Omental fat pad (tissue), 4 donors: ENCODE measurements around the gene RMND1. TPM values are rescaled to one million over a fixed set of nuclear protein-coding genes. Genes with fewer than 3 reads are reported as not detected.

Source experiments
- ATAC-seq: fragments of 150-250 bp; one replicate; pipeline ENCODE4 v1.9.1; 2016; ENCODE audit warnings: mild to moderate bottlenecking, moderate library complexity; ENCODE audit not compliant: low FRiP score
- DNase-seq: peaks from one replicate; pipeline ENCODE4 v3.0.0-alpha.2; 2019; ENCODE audit warnings: low spot score
- CTCF ChIP-seq, 3 donors: fragments of 450-650 bp; IDR thresholded peaks; one replicate each; pipeline ENCODE4 v1.5.1; 2016 to 2017; ENCODE audit warnings: antibody characterized with exemption in 3 of 3, mild to moderate bottlenecking in 3 of 3, moderate library complexity in 2 of 3
- total RNA-seq, 4 donors: library from RNA; depleted of rRNA; stranded (reverse); fragments of >200 nt; gene quantifications; one replicate each; pipeline ENCODE4 v1.1.0, GENCODE V29; 2016

RMND1 gene, protein sequence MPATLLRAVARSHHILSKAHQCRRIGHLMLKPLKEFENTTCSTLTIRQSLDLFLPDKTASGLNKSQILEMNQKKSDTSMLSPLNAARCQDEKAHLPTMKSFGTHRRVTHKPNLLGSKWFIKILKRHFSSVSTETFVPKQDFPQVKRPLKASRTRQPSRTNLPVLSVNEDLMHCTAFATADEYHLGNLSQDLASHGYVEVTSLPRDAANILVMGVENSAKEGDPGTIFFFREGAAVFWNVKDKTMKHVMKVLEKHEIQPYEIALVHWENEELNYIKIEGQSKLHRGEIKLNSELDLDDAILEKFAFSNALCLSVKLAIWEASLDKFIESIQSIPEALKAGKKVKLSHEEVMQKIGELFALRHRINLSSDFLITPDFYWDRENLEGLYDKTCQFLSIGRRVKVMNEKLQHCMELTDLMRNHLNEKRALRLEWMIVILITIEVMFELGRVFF
- total RNA-seq, result 10 to 100 TPM; 14.9 to 26.7 (median 21.1) TPM

DNA sequence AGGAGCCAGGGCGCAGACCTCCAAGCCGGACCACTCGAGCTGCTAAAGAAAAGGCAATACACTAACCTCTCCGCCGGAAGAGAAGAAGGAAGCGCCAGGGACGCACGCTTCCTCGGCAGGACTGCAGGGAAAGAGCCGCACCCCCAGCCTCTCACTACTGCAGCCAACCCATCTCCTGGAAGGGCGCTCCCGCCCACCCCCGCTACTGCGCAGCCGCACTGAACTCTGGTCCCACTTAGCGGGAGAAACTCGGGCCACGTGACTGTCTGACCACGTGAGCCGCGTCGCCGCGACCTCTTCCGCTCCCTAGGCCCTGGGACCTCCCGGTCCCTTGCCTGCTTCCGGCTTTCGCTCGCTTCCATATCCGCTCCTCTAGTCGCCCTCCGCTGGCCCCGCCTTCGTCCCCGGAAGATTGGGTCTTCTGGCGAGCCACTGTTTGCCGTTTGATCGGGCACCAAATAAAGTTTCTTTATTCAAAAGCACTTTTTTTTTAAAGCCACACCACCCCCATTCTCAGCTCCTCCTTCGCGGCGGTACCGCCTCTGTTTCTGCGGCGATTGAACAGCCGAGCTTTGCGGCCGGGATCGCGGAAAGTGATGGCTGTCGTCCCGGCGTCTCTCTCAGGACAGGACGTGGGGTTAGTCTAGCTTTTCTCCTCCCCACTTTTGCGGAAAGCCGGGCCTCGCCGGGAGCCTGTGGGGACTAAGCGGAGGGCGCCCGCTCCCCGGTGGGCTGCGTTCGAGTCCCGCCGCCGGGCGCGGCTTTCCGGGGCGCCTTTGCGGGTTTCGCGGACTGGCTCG, at the start of gene RMND1:
Gene RMND1, minus strand, starts transcription at position 177 of the 800 bp plus-strand sequence. CDS start 6,315 bp downstream, outside the sequence.
- peak; percentile 96 for DNase-seq
- peak; percentile 99 for ATAC-seq
- no peak for TF ChIP-seq CTCF (IDR thresholded peaks at IDR 0.05)

DNA sequence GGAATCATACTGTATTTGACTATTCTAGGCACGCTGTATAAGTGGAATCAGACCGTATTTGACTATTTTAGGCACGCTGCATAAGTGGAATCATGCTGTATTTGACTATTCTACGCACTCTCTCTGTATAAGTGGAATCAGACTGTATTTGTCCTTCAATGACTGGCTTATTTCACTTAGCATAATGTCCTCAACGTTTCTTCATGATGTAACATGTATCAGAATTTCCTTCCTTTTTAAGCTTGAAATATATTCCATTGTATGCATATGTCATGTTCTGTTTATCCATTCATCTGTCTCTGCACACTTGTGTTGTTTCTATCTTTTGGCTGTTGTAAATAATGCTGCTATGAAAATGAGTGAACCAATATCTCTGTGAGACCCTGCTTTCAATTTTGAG, 47.6 kb upstream of the RMND1 start:
- no peak for ATAC-seq
- TF ChIP-seq CTCF (IDR thresholded peaks at IDR 0.05), result no peak
- DNase-seq, result no peak

DNA sequence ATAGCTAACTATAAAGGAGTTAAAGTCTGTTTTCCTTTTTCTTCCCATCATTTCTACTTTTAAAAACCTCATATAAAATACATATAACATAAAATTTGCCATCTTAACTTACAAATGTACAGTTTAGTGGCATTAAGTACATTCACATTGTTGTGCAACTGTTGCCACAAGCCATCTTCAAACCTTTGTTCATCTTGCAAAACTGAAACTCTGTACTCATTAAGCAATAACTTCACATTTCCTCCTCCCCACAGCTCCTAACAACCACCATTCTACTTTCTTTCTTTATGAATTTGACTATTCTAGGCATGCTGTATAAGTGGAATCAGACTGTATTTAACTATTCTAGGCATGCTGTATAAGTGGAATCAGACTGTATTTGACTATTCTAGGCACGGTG, 46.4 kb upstream of the RMND1 start:
- TF ChIP-seq CTCF (IDR thresholded peaks at IDR 0.05), result no peak
- DNase-seq, result no peak
- no peak for ATAC-seq

GRCh38 chr6:151497905-151498304, 46.0 kb upstream of the RMND1 start:
- no peak for ATAC-seq
- no peak for DNase-seq
- no peak for TF ChIP-seq CTCF (IDR thresholded peaks at IDR 0.05)

DNA sequence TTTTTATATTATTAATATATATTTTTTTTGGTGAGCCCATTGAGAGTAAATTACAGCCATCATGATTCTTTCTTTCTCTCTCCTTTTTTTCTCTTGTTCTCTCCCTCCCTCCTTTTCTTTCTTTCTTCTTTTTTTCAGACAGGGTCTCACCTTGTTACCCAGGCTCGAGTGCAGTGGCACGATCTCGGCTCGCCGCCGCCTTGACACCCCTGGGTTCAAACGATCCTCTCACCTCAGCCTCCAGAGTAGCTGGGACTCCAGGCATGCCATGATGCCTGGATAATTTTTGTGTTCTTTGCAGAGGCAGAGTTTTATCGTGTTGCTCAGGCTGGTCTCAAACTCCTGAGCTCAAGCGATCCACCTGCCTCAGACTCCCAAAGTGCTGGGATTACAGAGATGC, 43.5 kb upstream of the RMND1 start:
- no peak for TF ChIP-seq CTCF (IDR thresholded peaks at IDR 0.05)
- ATAC-seq (no peak), DNase-seq (no peak)

DNA sequence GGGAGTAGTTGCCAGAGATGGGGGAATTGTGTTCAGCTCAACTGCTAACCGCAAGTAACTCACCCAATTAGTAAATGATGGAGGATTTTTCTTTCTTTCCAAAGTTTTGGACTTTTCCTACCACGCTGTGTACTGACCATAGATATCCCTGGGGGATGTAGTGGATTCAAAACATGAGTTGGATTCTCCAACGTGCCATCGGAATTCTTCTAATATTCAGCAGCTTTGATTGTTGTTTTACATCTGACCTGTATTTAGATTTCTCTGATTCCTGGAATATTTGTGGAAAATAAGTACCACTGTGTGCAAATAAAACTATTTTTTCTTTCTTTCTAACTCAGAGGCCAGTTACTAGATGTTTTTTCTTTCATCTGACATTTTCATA, 43.0 kb upstream of the RMND1 start:
- no peak for ATAC-seq
- DNase-seq, result no peak
- TF ChIP-seq CTCF (IDR thresholded peaks at IDR 0.05), result no peak
